Measurements from ENCODE around the gene SLC6A5.

The SLC6A5 gene

DNA sequence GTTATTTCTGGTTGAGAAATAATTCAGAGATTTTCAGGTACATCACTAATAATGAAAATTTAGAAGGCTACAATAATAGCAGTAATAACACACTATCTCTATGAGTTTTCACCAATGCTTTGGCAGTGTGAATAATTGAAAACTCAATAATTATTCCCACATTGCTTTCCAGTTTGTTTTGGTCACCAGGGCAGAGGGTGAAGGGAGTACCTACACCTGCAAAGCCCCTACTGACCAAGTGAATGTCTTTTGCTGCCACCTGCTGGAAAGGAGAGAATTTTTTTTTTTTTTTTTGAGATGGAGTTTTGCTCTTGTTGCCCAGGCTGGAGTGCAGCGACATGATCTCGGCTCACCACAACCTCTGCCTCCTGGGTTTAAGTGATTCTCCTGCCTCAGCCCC lies 73.2 kb downstream of the SLC6A5 start:
- Histone ChIP-seq H3K4me3 (ENCODE audit: low read length) (no peak overlapping the region), H3K27me3 (ENCODE audit: insufficient read depth, low read length) (peaks cover 51% of the 10 kb centered on the region), H3K9me3 (ENCODE audit: insufficient read depth, low read depth, low read length) (no peaks in the 10 kb centered on the region), H3K36me3 (ENCODE audit: insufficient read depth, low read depth, low read length) (no peaks in the 10 kb centered on the region), H3K4me1 (ENCODE audit: insufficient read depth, low read length) (peaks cover 21% of the 10 kb centered on the region; the same call in 1 of the 2 replicates), H3K27ac (ENCODE audit: low read length) (no peak overlapping the region), H3K9ac (ENCODE audit: low read depth, low read length) (no peak overlapping the region)

GRCh38 chr11:20676658-20677057 lies 77.2 kb downstream of the SLC6A5 start:
- H3K36me3 ChIP-seq (ENCODE audit: insufficient read depth, low read depth, low read length), result no peaks in the 10 kb centered on the region

DNA sequence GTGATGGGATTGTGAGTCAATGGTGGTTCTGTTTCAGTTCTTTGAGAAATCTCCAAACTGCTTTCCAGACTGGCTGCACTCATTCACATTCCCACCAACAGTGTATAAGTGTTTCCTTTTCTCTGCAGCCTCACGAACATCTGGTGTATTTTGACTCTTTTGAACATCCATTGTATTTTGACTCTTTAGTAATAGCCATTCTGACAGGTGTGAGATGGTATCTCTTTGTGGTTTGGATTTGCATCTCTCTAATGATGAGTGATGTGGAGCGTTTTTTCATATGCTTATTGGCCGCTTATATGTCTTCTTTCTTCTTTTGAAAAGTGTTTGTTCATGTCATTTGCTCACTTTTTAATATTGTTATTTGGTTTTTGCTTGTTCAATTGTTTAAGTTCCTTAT lies 89.4 kb downstream of the SLC6A5 start:
- no peak overlapping the region for H3K9ac ChIP-seq (ENCODE audit: low read depth, low read length)
- no peaks in the 10 kb centered on the region for H3K4me1 ChIP-seq (ENCODE audit: insufficient read depth, low read length)
- no peaks in the 10 kb centered on the region for H3K27me3 ChIP-seq (ENCODE audit: insufficient read depth, low read length)
- H3K4me3 ChIP-seq (ENCODE audit: low read length), result no peak overlapping the region
- no peak overlapping the region for H3K27ac ChIP-seq (ENCODE audit: low read length)
- no peaks in the 10 kb centered on the region for H3K9me3 ChIP-seq (ENCODE audit: insufficient read depth, low read depth, low read length)
- no peaks in the 10 kb centered on the region for H3K36me3 ChIP-seq (ENCODE audit: insufficient read depth, low read depth, low read length)

More at GRCh38 chr11:20676658-20677057, 77.2 kb downstream of the SLC6A5 start:
- no peak overlapping the region for H3K4me3 ChIP-seq (ENCODE audit: low read length)
- no peak overlapping the region for H3K27ac ChIP-seq (ENCODE audit: low read length)
- H3K27me3 ChIP-seq (ENCODE audit: insufficient read depth, low read length), result peaks cover 10% of the 10 kb centered on the region
- no peak overlapping the region for H3K9ac ChIP-seq (ENCODE audit: low read depth, low read length)
- H3K4me1 ChIP-seq (ENCODE audit: insufficient read depth, low read length), result peaks cover 9% of the 10 kb centered on the region; the same call in 1 of the 2 replicates
- no peaks in the 10 kb centered on the region for H3K9me3 ChIP-seq (ENCODE audit: insufficient read depth, low read depth, low read length)

- H3K27ac ChIP-seq (ENCODE audit: low read length), result no peak overlapping the region
- H3K27me3 ChIP-seq (ENCODE audit: insufficient read depth, low read length), result no peaks in the 10 kb centered on the region
Observed at GRCh38 chr11:20707876-20708275, 108.5 kb downstream of the SLC6A5 start.

More at GRCh38 chr11:20707876-20708275, 108.5 kb downstream of the SLC6A5 start:
- Histone ChIP-seq H3K36me3 (ENCODE audit: insufficient read depth, low read depth, low read length) (no peaks in the 10 kb centered on the region), H3K9ac (ENCODE audit: low read depth, low read length) (no peak overlapping the region), H3K4me3 (ENCODE audit: low read length) (no peak overlapping the region), H3K4me1 (ENCODE audit: insufficient read depth, low read length) (no peaks in the 10 kb centered on the region), H3K9me3 (ENCODE audit: insufficient read depth, low read depth, low read length) (no peaks in the 10 kb centered on the region)
